GM21390 (cell line): ENCODE data around the gene EHBP1.

Source experiments
- ATAC-seq: cut with Tn5 transposase; IDR thresholded peaks from one replicate; pipeline ENCODE4 v1.9.1; 2021; ENCODE audit not compliant: unreplicated experiment

EHBP1 gene

DNA sequence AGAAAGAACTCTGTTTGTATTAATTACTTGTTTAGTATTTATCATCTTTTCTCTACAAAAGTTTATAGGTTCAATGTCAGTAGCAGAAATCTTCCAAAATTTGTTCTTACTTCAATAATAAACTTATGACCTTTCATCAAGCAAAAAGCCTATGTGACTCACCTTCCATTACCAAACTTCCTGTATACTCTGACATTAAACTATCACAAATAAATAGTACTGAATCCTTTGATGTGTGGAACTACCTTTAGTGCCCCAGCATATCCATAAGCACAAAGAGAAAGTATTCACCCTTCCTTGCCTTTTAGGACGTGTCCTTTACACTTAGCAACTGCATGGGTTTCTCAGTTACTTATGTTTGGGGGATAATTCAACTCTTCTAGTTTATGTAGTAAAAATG lies 166.0 kb downstream of the EHBP1 start:
- ATAC-seq, result no peak

DNA sequence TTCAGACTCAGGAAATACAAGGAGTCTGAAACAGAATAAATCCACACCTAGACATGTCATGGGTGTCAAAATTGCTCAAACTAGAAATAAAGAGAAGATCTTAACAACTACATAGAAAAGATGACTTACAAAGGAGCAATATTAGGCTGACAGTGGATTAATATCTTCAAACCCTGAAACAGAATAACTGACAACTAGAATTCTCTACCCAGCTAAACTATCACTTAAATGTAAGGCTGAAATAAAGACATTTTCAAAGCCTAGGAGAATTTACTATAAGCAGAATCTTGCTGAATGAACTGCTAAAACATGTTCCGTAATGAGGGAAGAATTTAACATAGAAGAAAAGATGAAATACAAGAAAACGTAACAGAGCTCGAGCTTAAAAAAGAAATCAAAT lies 168.1 kb downstream of the EHBP1 start:
- no peak for ATAC-seq

DNA sequence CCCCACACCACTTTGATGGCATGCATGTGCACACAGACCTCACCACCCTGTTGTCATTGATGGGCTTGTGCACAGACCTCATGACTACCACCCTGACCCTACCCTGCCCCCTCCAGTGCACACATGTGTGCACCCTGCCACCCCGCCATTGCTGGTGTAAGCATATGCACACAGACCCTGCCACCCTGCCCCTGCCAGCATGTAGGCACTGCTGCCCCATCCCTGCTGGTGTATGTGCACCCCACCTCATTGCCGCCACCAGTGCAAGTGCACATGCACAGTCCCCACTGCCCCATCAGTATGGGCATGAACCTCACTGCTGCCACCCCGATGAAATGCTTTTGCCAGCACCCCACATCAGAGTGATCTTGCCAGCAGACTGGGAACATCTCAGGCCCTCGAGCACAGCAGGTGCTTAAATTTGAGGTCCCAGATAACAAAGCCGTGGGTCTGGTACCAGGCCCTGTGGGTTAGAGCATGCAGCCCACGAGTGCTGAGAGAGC lies 169.4 kb downstream of the EHBP1 start:
- no peak for ATAC-seq

DNA sequence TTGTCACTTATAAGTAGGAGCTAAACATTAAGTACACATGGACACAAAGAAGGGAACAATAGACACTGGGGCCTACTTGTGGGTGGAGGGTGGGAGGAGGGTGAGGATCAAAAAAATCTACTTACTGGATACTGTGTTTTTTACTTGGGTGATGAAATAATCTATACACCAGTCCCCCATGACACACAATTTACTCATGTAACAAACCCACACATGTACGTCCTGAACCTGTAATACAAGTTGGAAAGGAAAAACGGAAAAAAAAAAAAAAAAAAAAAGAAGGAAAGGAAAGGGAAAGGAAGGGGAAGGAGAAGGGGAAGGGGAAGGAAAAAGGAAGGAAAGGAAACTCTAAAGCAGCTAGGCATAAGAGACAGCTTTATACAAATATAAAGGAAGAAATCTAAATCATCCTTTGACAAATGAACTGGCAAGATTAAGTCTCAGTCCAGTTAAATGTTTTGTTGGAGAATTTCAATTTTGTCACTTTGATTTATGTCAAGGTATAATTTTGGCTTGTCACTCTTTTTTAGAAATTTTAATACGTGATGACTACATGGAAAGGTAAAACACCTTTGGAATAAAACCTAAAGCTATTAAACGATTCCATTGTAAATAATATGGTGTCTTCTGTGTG lies 175.8 kb downstream of the EHBP1 start:
- no peak for ATAC-seq

DNA sequence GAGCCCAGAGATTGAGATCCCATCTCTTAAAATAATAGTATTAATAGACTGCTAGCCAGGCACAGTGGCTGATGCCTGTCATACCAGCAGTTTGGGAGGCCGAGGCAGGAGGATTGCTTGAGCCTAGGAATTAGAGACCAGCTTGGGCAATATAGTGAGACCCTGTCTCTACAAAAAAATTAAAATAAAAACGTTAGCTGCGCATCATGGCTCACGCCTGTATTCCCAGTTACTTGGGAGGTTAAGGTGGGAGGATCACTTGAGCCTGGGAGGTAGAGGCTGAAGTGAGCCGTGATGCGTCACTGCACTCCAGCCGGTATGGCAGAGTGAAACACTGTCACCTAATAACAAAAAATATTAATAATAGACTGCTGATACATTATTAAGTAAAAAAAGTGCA lies 178.1 kb downstream of the EHBP1 start:
- no peak for ATAC-seq

DNA sequence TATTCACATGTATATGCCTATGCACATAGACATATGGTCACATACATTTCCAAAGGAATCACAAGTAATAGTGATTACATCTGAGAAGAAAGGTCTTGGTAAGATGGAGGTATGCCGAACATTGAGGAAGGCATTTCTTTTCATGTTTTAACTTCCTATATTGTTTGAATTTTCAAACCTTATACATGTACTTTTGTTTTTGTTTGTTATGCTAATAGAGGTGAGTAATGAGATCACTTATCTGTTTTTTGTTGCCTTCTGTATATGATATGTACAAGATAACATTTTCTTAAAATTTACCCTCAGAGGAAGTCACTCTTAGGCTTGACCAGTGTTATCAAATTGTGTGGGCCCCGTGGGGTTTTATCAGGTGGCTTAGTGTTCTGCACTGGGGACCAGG lies 178.6 kb downstream of the EHBP1 start:
- no peak for ATAC-seq

DNA sequence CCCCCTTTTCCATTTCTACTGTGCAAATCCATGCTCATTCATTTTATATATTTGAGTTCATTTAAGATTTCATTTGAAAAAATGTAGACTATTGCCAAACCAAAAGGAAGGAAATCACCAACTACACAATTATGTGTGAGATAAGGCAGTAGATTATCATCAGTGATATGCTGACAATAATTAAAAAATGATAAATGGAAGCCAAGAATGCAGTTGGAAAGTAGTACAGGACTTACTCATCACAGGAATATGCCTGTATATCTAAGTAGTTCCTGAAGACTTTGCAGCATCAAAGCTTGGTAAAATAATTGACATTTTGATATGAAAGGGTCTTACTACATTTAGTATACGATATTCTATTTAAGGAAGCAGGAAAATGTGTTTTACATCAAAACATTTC lies 179.0 kb downstream of the EHBP1 start:
- no peak for ATAC-seq

DNA sequence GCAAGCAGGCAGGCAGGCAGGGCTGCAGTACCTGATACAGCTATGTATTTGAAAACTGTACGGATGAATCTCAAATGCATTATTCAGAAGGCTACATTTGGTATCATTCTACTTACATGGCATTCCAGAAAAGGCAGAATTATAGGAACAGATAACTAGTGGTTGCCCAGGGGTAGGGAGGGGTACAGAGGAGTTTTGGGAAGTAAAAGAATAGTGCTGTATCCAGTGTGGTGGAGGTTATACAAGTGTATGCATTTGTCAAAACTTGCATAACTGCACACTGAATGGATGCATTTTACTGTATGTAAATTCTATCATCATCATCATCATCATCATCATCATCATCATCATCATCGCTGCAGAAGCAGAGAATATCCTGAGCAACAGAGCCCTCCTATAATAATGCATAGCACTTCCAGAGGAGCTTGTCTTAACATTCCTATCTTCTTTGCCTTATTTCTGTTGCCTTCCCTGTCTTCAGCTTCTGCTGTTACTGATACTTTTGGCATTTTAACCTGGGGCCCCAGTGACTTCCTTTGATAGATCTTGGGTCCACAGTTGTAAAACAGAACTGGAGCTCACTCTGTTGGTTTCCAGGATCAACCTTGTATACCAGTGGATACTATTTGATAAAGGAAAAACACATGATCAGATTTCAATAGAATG lies 189.6 kb downstream of the EHBP1 start:
- no peak for ATAC-seq

DNA sequence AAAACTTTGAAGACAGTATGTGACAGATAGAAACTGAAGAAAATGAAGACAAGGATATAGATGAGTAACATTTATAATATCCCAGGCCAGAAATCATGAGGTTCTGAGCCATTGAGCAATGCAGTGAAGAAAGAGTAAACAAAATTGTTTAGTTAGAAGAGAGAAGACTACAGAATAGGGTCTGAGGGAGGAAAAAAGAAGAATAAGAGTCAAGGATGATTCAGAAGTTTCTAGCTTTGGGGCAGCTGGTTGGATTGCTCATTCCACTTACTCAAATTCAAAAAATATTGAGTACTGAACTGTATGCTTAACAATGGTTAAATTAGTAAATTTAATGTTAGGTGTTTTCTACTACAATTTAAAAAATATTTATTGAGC lies 190.1 kb downstream of the EHBP1 start:
- ATAC-seq, result no peak

DNA sequence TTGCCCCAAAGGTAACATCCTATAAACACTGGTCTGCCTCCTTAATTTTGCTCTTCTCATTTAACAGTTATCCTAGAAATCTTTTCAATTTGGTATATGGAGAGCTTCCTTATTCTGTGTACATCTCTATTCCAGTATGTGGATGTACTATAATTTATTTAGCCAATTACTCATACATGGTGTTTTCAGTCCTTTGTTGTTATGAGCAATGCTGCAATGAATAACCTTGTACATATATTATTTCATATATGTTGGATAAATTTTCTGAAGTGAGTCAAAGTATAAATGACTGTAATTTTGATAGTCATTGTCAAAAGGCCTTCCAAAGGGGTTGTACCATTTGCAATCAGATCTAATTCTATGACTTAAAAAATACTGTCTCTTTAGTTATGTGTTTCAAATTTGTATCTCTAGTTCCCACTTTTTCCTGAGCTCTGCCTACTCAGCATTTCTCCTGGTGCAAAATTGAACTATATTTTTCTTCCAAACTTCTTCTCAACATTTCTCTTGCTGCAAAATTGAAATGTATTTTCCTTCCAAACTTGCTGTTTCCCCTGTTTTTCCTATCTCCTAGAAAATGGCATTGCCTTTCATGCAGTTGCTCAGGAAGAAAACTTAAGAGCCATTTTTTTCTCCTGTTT lies 191.8 kb downstream of the EHBP1 start:
- no peak for ATAC-seq

DNA sequence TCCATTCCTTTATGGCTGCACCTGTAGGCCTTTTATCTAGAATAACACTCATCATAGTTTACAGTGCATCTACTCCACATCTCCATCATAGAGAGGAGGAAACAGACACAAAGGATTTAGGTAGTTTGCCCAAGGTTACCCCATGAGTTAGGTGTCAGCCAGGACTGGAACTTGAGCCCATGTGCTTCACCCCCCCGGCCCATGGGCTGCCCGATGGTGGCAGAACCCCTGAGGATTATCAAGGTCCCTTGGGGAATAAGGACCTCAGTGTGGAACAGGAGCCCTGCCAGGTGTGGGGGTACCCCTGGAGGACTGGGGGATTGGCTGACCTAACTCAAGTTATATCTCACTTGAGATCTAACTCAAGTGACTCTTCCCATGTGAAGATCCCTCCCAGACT lies 198.8 kb downstream of the EHBP1 start:
- ATAC-seq, result no peak

DNA sequence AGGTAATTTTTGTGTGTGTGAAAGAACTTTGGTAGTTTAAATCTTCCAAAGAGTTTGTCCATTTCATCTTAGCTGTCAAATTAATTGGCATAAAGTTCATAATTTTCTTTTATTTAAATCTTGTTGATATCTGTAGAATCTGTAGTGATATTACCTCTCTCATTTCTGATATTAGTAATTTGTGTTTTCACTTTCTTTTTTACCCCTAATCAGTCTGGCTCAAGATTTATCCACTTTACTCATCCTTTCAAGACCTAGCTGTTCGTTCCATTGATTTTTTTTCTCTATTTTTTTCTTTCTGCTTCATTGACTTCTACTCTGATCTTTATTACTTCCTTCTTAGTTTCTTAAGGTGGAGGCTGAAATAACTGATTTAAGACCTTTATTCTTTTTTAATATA lies 202.6 kb downstream of the EHBP1 start:
- no peak for ATAC-seq

DNA sequence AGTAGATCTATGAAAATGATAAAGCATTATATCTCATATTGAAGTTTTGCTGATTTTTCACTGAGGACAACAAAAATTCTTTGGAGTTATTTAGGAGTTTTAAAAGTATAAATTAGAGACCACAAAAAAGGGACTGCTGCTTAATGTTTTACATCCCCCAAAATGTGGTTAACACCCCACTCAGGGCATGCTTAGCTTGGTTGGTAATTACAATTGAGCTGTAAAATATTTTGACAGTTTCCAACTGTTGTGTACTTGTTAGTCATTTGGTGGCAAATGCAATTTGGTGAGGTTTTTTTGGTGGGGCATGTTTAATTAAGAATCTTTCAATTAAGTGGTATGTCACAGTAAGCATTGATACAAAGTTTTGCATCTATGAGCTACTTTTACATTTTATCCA lies 207.8 kb downstream of the EHBP1 start:
- no peak for ATAC-seq

DNA sequence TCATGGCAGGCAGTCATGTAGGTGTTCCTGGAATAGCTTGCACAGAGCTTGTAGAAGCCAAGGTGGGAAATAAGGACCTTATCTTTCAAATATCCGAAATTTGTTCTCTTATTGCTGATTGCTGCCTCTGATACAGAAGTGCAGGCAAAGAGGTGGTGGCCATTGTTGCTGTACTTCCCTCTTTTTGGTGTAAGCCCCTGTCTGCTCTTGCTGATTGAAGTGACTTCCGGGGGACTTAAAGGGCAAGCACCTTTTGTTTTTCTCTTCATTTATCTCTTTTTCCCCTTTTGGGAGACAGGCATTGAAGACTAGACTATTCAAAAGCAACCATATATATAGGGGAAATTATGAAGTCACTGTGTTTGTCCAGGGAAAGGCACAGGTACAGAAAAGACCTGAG lies 213.5 kb downstream of the EHBP1 start:
- ATAC-seq, result no peak

DNA sequence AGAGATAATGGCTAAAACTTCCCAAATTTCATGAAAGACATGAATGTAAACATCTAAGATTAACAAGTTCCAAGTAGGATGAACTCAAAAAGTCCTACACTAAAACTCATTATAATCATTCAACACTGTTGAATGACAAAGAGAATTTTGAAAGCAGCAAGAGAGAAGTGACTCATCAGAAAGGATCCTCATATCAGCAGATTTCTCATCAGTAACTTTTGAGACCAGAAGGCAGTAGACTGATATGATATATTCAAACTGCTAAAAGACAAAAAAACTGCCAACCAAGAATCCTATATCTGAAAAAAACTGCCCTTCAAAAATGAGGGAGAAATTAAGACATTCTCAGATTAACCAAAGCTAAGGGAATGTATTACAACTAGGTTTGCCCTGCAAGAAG lies 214.6 kb downstream of the EHBP1 start:
- no peak for ATAC-seq

DNA sequence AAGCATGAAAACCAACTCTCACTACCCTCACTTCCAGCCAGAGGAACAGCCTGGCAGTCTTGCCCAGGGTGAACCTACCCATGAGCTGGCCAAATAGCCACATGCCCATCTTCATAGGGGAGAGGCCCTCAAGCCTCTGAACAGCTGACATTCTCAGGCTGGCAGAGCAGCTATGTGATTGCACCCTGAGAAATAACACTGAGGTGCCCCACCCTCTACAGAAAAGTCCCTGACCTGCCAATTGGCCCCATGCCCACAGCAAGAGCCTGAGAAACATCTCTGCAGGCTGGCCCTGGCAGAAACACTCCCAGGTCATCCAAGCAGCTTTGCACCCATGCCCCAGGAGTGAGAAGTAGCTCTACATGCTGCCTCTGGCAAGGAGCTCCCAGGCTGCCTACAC lies 217.7 kb downstream of the EHBP1 start:
- ATAC-seq, result no peak

DNA sequence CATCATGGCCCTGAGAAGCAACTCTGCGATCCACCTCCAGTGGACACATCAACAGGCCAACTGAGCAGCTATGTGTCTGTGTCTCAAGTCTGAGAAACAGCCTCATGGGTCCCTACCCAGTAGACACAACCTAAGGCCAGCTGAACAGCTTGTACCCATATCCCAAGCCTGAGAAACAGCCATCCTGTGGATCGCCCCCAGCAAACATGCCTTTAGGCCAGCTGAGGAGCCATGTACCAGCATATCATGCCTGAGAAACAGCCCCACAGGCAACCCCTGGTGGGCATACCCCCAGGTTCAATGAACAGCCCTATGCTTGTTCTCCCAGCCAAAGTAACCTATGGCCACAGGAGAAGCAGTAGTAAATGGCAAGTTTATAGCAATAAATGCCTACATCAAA lies 218.4 kb downstream of the EHBP1 start:
- no peak for ATAC-seq

DNA sequence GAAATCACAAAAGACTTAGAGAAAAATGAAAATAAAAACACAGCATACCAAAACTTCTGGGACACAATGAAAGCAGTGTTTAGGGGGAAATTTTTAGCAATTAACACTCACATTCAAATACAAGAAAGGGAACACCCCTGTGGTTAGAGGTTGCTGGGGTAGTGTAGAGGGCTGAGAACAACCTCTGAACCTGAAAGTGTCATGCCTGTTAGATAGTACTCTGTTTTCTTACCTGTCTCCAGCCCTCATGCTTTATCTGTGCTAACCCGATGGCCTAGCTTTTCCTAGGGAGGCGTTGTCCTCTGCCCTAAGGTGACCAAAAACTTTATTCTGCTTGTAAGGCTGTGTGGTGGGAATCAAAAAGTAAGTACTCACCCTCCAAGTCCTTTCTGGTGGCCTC lies 222.5 kb downstream of the EHBP1 start:
- ATAC-seq, result no peak

DNA sequence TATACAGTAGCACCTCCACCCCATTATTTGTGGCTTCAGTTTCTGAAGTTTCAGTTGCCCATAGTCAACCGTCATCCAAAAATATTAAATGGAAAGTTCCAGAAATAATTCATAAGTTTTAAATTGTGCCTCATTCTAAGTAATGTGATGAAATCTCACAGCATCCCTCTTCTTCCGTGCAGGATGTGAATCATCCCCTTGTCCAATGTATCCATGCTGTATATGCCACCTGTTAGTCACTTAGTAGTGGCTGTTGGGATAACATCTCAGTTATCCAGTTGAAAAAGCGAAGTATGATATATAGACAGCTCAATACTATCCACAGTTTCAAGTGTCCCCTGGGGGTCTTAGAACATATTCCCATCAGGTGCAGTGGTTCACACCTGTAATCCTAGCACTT lies 226.0 kb downstream of the EHBP1 start:
- no peak for ATAC-seq

DNA sequence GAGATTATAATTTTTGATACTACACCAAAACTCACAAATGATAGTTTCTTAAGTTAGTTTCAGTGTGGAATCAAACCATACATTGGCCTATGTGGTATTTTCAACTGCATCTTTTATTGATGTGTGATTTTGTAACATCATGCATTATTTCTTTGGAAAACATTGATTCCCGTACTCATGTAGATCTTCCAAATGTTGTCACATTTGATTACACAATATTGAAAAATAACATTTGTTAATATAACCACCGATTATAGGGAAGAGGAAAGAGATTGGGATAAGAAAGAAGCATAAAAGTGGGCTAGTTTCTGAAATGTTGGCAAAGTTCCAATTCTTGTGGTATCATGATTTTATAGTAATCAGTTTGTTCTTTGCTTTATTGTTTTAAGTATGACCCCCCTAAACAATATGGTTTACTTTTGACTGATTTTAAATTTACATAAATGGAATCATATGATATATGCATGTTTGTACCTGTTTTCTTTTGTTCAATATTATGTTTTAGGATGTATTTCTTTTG lies 227.9 kb downstream of the EHBP1 start:
- no peak for ATAC-seq

DNA sequence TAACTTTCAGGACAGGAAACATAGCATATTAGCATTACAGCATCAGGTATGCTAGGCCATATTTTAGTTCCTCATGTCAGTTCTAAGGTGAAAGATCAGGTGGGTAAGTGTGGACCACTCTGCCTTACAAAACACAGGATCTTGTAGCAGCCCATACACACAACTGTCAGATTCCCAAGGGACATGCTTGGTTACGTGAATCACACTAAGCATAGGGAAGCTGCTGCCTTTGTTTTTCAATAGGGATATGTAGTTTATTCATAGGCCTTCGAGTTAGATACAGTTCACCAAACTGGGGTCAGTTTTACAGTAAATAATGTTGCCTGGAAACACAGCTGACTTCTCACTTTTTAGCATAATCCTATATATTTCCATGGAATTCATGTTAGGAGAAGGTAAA lies 229.0 kb downstream of the EHBP1 start:
- ATAC-seq, result no peak

DNA sequence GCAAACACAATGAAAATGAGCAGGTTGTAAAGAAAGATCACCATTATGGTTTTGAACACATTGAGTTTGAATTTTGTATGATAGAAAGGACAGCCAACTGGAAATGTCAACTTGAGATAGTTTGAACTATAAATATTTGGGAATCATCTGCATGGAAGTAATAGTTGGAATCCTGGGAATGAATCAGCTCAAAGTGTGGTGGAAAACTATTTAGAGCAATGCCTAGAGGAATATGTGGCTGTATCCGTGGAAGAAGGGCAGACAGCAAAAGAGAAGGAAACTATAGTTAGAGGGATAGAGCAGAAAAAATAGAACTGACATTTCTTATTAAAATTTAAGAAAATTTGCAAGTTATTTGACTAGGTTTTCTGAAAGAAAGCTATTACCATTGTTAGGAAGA lies 232.6 kb downstream of the EHBP1 start:
- ATAC-seq, result no peak
